Left renal cortex interstitium (tissue), 4 donors: ENCODE results near the gene CENPP. TPM values are rescaled to one million over a fixed set of nuclear protein-coding genes. Genes with fewer than 3 reads are reported as not detected.
"Not testable (repeated sequence)": the region's sequence is repeated elsewhere in the genome, so short reads cannot be mapped to it uniquely, and the experiment has no call there.

ENCODE experiments used
- DNase-seq, 4 donors: peaks; one replicate each; pipeline ENCODE4 v3.0.0-alpha.2; 2013; ENCODE audit warnings: low read depth in 4 of 4, low spot score in 2 of 4, missing footprints in 1 of 4
- polyA plus RNA-seq, 4 donors: library from polyadenylated mRNA; unstranded; fragments of 120-200 nt; gene quantifications; one replicate each; pipeline ENCODE4 v1.2.1, GENCODE V29; 2013; ENCODE audit not compliant: insufficient read length in 4 of 4

CENPP gene
- polyA plus RNA-seq, 4 donors = 5.8 to 7.5 (median 6.3) TPM

DNA sequence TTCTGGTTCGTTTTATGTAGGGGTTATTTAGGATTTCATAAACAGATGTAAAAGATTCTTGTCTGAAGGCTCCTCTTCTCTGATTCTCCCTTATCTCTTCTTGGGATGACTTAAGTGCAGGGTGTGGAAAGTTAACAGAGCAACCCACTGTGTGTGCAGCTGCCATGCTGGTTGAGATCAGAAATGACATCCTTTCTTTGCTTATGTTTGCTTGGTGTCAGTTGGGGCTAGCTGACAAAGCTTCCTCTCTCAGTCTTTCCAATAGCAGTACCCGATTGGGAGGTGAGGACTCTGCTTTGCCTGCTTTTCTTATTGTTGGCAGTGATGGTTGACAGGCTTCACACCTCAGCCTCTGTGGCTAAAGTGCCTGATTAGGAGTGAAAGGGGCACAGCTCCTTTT, 52.1 kb downstream of the CENPP start:
- no peak for DNase-seq

DNA sequence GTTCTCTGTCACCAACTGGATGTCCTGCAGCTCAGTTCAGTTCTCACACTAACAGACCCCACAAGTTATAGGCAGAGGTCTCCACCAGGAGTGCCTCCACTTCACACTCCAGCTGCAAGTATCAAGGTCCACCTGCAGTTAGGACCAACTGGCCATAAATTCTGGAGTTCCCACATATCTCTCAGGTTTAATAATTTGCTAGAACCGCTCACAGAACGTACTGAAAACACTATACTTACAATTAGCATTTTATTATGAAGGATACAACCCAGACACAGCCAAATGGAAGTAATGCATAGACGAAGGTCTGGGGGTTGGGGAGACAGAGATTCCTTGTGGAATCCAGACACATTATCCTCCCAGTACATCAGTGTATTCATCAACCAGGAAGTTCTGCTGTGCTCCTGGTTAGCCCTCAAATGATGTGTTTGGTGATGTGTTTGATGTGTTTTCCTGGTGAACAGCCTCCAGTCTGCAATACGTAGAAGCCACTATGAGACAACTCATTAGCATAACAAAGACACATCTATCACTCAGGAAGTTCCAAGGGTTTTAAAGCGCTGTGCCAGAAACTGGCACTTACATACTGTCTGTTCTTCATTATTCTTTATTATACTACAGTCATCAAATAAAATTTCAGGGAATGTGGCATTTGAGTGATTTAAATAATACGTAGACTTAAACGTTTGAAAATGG, 53.3 kb downstream of the CENPP start:
- no peak for DNase-seq

DNA sequence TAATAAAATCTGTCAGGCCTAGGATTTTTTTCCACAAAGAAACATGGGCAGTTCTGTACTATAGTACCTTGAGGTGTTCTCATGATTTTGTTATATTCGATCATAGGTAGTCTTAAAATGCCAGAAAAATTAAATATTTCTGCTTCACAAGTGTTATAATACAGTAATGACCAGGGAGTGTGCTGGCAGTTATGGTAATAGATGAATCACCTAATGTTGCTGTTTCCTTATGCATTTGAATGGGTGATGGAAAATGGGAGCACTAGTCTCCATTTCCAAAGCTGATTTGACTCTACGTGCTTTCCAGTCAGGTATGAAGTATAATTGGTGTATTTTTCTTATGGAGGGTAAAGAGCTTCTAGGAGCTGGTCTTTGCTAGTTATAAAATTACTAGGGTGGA, 54.9 kb downstream of the CENPP start:
- DNase-seq = no peak

DNA sequence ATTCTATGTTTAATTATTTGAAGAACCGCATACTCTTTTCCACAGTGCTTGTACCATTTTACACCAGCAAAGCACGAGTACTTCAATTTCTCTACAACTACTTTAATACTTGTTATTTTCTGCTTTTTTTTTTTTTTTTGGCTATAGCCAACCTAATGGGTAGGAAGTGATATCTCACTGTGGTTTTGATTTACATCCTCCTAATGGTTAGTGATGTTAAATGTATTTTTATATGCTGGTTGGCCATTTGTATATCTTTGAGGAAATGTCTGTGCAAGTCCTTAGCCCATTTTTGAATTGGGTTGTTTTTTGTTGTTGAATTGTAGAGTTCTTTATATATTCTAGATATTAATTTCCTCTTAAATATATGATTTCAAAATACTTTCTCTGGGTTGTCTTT, 56.0 kb downstream of the CENPP start:
- no peak for DNase-seq

GRCh38 chr9:92384375-92384774, 58.6 kb downstream of the CENPP start:
- no peak for DNase-seq

- no peak for DNase-seq
These were observed 59.2 kb downstream of the CENPP start for GRCh38 chr9:92385001-92385400.

DNA sequence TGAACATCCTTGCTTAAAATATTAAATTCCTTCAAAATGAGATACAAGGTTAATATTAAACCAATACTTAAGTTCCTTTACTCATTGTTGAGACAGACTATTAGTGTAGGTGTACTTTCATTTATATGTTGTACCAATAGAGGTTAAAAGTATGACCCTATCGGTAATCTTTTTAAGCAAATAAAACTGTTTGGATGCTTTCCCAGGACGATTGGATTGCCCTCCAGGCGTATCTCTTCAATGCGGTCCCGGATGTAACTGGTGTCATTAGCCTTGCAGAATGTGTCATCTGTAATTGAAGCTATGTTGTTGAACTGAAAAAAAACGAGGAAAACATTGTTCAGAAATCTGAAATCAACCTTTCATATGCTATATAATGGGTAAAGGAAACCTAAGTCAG, 59.7 kb downstream of the CENPP start:
- no peak for DNase-seq

DNA sequence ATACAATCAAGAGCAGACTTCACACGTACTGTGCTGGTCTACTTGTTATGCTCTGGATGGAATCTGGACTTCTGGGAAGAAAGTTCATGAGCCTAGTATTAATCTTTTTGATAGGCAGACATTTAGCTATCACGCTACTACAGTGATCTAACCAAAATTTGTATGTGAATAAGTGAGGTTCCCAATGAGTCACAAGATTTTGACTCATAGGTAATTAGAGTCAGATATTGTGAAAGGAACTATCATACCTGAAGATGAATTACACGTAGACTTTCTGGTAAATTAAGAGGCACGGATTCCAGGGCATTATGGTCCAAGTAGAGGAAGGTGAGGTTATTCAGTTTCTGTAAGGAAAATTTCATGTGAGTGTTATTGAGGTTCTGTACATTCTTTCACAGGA, 60.2 kb downstream of the CENPP start:
- DNase-seq = no peak

- DNase-seq = no peak
These were observed 66.9 kb downstream of the CENPP start for GRCh38 chr9:92392690-92393089.

DNA sequence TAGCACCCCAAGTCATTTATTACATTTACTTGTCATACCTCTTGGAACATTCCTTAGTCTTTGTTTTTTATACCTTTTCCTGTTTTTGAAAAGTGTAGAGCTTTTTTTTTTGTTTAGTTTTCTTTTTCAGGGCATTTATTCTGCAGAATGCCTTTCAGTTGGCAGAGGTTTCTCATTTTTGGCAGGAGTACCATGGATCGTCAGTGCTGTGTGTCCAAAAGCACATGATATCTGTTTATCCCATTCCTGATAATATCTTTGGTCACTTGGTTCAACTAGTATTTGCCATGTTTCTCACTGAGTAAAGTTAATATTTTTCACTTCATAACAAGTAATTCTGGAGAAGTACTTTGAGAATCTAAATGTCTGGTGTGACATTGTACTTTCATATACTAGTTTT, 67.9 kb downstream of the CENPP start:
- no peak for DNase-seq

DNA sequence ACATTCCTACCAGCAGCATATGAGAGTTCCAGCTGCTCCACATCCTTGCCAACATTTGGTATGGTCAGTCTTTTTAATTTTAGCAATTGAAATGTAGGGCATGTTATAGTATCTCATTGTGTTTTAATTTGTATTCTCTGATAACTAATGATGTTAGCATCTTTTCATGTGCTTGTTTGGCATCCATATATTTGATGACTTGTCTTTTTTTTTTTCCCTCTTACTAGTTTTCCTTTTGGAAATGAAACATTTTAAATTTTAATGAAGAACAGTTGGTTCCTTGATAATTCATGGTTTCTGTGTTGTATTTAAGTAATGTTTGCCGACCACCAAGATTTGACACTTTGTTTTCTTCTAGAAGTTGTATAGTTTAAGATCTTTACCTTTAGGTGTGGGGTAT, 69.9 kb downstream of the CENPP start:
- no peak for DNase-seq

- DNase-seq = no peak
These were observed 72.1 kb downstream of the CENPP start for GRCh38 chr9:92397853-92398252.

DNA sequence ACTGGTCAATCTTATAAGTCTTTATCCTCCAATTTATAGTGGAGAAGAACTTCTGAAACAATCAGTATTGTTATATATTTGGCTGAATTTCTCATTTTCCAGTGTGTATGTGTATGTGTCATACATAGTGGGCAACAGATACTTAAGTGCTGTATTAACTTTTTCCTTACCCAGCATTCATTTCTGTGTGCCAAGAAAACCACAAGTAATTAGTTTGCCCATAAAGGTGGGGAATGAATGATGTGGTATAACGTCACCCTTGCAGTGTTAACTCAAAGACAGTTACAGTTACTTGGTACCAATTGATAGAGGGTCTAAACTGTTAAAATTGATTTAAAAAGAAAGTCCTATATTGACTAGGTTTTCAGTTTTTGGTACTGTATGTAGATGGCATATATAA, 76.6 kb downstream of the CENPP start:
- DNase-seq = no peak

DNA sequence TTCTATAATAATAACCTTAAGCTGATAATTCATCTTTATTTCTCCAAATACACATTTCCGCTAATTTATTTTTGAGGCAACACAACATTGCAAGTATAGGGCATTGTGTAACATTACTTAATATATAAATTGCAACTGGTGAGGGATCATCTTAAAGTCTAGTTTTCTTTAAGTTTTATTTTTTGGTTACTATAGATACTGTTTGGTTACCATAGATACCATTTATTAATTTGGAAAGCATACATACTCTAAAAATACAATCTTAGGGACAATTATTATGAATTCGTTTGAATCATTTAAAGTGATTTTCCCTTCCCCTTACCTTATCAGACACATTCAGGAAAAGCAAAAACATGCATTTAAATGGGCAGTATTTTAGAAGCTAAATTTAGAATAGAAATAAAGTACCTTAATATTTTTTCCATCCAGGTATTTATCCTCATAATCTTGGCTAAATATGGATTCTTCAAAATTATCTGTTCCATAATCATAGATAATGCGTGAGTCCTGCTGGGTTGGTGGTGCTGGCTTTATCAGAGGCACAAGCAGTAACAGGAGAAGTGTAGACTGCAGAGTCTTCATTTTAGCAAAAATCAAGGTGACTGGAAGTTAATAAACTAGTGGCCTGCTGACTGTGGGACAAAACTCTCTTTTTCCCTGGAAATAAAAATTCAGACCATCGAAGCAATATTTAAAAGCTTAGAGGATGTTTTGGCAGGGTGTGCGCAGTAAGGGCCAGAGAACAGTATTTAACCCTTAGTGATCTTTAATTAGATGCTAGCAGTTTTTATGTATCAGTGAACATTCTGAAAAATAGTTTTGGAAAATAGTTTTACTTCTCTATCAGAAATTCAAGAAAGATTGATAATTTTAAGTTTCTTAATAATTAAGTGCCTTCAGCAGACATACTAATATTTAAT, 77.3 kb downstream of the CENPP start:
- no peak for DNase-seq

- no peak for DNase-seq
These were observed 78.5 kb downstream of the CENPP start, which contains the start of gene OGN for GRCh38 chr9:92404042-92404836. OGN (minus strand) TSS chr9:92404578; CDS start chr9:92403407, 1,171 bp downstream.

- no peak for DNase-seq
These were observed 80.1 kb downstream of the CENPP start for GRCh38 chr9:92405818-92406217.

- no peak for DNase-seq
These were observed 80.7 kb downstream of the CENPP start for GRCh38 chr9:92406477-92406876.

- no peak for DNase-seq
These were observed 82.1 kb downstream of the CENPP start for GRCh38 chr9:92407818-92408217.

DNA sequence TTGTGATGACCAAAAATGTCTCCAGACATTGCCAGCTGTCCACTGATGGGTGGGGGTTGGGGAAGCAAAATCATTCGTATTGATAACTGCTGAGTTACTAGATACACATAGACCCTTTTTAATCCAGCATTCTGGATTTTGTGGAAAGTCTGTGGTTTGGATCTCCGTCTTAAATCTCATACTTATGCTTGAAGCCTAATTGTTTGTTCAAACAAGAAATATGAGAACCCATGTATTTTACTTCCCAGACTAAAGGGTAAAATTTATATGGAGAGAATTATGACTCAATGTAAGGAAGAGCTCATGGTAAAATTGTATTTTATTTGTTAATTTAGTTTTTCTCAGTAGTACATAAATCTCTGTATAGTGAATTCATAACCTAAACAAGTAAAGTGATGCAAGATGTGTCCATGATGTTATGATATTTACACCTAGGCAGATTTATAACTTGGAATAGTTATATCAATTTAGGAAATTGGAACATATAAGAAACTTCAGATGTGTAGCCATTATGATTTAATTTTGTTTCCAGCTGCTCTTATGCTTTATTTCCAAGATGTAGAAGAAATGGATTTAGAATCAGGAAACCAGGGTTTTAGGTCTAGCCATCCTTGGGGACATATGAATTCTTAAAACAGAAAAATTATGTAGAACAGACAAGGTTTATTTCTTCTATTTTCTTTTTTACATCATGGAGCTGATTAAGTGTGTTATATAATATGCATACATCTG, 83.2 kb downstream of the CENPP start:
- DNase-seq = no peak

DNA sequence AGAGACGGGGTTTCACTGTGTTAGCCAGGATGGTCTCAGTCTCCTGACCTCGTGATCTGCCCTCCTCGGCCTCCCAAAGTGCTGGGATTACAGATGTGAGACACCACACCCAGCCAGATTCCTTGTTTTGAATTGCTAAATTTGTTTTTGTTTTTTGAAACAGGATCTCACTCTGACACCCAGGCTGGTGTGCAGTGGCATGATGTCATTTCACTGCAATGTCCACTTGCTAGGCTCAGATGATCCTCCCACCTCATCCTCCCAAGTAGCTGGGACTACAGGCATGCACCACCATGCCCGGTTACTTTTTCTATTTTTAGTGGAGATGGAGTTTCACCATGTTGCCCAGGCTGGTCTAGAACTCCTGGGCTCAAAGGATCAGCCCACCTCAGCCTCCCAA, 85.4 kb downstream of the CENPP start:
- not testable (repeated sequence) for DNase-seq
